HG03378 (cell line): Measurements from ENCODE around the gene CAPS2.

ENCODE experiments used
- ATAC-seq: cut with Tn5 transposase; IDR thresholded peaks from one replicate; pipeline ENCODE4 v1.9.1; 2021; ENCODE audit warnings: mild to moderate bottlenecking, moderate library complexity; ENCODE audit not compliant: unreplicated experiment

CAPS2 gene

GRCh38 chr12:75305412-75306332 lies 24.5 kb downstream of the CAPS2 start:
- ATAC-seq = no peak

GRCh38 chr12:75302781-75303180 lies 27.3 kb downstream of the CAPS2 start:
- ATAC-seq = no peak

- no peak for ATAC-seq
These were observed 27.9 kb downstream of the CAPS2 start for GRCh38 chr12:75302225-75302624.

- ATAC-seq = no peak
These were observed 35.3 kb downstream of the CAPS2 start for GRCh38 chr12:75294797-75295196.

GRCh38 chr12:75294336-75294735 lies 35.8 kb downstream of the CAPS2 start:
- no peak for ATAC-seq

GRCh38 chr12:75291014-75291413 lies 39.1 kb downstream of the CAPS2 start:
- no peak for ATAC-seq

GRCh38 chr12:75289753-75290152 lies 40.4 kb downstream of the CAPS2 start:
- ATAC-seq = no peak

GRCh38 chr12:75288860-75289259 lies 41.3 kb downstream of the CAPS2 start:
- no peak for ATAC-seq

GRCh38 chr12:75275702-75276101 lies 54.4 kb downstream of the CAPS2 start:
- no peak for ATAC-seq

- no peak for ATAC-seq
These were observed 58.5 kb downstream of the CAPS2 start for GRCh38 chr12:75271576-75271975.

- ATAC-seq = no peak
These were observed 60.0 kb downstream of the CAPS2 start for GRCh38 chr12:75270157-75270556.

- ATAC-seq = no peak
These were observed 60.9 kb downstream of the CAPS2 start for GRCh38 chr12:75269209-75269608.

- no peak for ATAC-seq
These were observed 69.8 kb downstream of the CAPS2 start for GRCh38 chr12:75260316-75260715.

- no peak for ATAC-seq
These were observed 71.0 kb downstream of the CAPS2 start for GRCh38 chr12:75259143-75259542.

GRCh38 chr12:75257510-75257909 lies 72.6 kb downstream of the CAPS2 start:
- no peak for ATAC-seq

- no peak for ATAC-seq
These were observed 85.0 kb downstream of the CAPS2 start for GRCh38 chr12:75245108-75245507.

- ATAC-seq = peak; percentile 92
These were observed 90.1 kb downstream of the CAPS2 start for GRCh38 chr12:75239987-75240386.

GRCh38 chr12:75236206-75236605 lies 93.9 kb downstream of the CAPS2 start:
- no peak for ATAC-seq

GRCh38 chr12:75227132-75227531 lies 103.0 kb downstream of the CAPS2 start:
- ATAC-seq = no peak
